Hematopoietic multipotent progenitor cell treated with erythropoietin and hydrocortisone succinate and interleukin-3 and kit ligand, for 8 days (in vitro differentiated cells): Measurements from ENCODE around the gene SAT2.

Source experiments
- DNase-seq: peaks from one replicate; pipeline ENCODE4 v3.0.0-alpha.2; 2015

Gene SAT2

GRCh38 chr17:7589891-7590691 lies 37.5 kb downstream of the SAT2 start, which contains the start of gene SOX15:
Gene SOX15, minus strand, starts transcription at chr17:7590094. Its CDS starts 418 bp downstream, at chr17:7589676.
- no peak for DNase-seq

GRCh38 chr17:7589204-7589868 lies 38.3 kb downstream of the SAT2 start:
- DNase-seq: peak; percentile 85

- DNase-seq: no peak
Measured at GRCh38 chr17:7588553-7589203, 38.9 kb downstream of the SAT2 start.

- DNase-seq: peak; percentile 51
Measured at GRCh38 chr17:7587420-7588151, 40.0 kb downstream of the SAT2 start.

- DNase-seq: peak; percentile 61
Measured at GRCh38 chr17:7586673-7587419, 40.8 kb downstream of the SAT2 start.

- DNase-seq: peak; percentile 97
Measured at GRCh38 chr17:7583253-7584109, 44.1 kb downstream of the SAT2 start, which contains the start of gene MPDU1. Gene MPDU1, plus strand, starts transcription at chr17:7583852. Its CDS starts 11 bp downstream, at chr17:7583863.

GRCh38 chr17:7582396-7583252 lies 45.0 kb downstream of the SAT2 start:
- no peak for DNase-seq

DNA sequence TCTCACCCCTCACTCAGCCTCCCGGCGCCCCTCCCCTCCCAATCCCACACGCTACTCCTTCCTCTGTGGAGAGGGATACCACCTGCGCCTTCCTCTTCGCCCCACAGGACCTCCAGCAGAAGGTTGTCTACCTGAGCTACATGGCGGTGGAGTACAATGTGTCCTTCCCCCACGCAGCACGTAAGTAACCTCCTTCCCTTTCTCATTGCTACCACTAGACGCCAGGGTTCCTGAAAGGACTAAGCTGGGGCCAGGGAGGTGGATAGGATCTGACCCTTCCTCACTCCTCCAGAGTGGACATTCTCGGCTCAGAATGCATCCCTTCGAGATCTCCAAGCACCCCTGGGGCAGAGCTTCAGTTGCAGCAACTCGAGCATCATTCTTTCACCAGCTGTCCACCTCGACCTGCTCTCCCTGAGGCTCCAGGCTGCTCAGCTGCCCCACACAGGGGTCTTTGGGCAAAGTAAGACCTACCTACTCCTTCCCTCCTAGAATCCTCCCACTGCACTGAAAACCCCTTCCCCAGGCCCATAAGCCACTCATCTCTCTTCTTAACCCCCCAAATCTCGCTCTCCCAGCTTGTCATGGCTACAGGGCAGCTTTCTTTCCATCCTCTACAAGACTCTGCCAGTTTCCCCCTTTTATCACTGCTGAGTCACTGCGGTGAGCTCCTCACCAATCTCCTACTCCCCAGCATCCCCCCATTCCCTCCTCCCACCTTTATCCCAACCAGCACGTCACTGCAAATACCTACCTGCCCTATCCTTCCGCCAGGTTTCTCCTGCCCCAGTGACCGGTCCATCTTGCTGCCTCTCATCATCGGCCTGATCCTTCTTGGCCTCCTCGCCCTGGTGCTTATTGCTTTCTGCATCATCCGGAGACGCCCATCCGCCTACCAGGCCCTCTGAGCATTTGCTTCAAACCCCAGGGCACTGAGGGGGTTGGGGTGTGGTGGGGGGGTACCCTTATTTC lies 46.7 kb downstream of the SAT2 start:
- DNase-seq: peak; percentile 82

- DNase-seq: peak; percentile 56
Measured at GRCh38 chr17:7579834-7580603, 47.6 kb downstream of the SAT2 start.

DNA sequence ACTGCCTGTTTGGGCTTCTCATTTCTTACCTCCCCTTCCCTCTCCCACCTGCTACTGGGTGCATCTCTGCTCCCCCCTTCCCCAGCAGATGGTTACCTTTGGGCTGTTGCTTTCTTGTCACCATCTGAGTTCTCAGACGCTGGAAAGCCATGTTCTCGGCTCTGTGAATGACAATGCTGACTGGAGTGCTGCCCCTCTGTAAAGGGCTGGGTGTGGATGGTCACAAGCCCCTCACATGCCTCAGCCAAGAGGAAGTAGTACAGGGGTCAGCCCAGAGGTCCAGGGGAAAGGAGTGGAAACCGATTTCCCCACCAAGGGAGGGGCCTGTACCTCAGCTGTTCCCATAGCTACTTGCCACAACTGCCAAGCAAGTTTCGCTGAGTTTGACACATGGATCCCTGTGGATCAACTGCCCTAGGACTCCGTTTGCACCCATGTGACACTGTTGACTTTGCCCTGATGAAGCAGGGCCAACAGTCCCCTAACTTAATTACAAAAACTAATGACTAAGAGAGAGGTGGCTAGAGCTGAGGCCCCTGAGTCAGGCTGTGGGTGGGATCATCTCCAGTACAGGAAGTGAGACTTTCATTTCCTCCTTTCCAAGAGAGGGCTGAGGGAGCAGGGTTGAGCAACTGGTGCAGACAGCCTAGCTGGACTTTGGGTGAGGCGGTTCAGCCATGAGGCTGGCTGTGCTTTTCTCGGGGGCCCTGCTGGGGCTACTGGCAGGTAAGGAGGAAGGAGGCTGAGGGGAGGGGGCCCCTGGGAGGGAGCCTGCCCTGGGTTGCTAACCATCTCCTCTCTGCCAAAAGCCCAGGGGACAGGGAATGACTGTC lies 48.4 kb downstream of the SAT2 start, which contains the start of gene CD68:
TSS of gene CD68 (plus strand) at position 638 of the 833 bp plus-strand sequence. CDS start at position 678, 40 bp downstream.
- DNase-seq: peak; percentile 87

DNA sequence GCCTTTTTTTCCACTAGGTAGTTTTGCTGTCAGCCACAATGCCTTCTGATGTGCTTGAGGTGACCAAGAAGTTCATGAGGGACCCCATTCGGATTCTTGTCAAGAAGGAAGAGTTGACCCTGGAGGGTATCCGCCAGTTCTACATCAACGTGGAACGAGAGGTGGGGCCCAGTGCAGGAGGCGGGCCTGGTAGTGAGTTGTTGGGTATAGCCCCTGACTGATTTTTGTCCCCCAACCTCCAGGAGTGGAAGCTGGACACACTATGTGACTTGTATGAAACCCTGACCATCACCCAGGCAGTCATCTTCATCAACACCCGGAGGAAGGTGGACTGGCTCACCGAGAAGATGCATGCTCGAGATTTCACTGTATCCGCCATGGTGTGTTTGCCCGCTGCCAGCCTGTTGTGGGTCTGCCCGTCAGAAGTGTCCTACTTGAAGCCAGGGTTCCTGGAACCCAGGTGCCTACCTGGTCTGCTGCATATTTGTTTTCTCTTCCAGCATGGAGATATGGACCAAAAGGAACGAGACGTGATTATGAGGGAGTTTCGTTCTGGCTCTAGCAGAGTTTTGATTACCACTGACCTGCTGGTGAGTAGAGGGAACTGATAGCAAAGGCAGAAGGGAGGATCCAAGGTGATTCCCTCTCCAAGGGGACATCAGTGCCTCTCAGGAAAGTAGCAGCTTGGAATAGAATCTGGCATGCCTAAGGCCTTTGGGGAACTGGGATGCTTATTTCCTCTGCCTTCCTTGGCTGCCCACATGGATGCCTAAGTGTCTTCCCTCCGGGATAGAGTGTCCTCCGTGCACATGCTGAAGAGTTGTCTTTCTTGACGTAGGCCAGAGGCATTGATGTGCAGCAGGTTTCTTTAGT lies 50.1 kb downstream of the SAT2 start:
- no peak for DNase-seq

DNA sequence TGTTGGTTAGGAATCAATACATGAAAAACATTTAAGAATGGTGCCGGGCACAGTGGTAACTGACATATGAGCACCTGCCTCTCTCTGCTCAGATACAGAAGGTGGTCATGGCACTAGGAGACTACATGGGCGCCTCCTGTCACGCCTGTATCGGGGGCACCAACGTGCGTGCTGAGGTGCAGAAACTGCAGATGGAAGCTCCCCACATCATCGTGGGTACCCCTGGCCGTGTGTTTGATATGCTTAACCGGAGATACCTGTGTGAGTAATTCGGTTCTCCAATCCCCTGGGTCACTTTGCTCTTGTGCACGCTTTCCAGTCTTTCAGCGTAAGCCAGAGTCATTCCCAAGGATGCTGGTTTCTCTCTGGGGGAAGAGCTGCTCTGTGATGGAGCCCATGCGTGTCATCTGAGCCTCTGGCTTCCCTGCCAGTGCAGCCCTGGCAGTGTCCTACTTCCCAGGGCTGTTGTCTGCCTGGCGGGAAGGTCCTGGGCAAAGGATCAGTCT lies 51.1 kb downstream of the SAT2 start:
- no peak for DNase-seq
